Measurements from ENCODE around the gene ENPP5. TPM values are rescaled to one million over a fixed set of nuclear protein-coding genes. Genes with fewer than 3 reads are reported as not detected.

The ENPP5 gene
- total and polyA plus RNA-seq, 2 donors (not counting 1 experiment from before 2014, with no cell fraction given) = 0.13 to 1.0 TPM

DNA sequence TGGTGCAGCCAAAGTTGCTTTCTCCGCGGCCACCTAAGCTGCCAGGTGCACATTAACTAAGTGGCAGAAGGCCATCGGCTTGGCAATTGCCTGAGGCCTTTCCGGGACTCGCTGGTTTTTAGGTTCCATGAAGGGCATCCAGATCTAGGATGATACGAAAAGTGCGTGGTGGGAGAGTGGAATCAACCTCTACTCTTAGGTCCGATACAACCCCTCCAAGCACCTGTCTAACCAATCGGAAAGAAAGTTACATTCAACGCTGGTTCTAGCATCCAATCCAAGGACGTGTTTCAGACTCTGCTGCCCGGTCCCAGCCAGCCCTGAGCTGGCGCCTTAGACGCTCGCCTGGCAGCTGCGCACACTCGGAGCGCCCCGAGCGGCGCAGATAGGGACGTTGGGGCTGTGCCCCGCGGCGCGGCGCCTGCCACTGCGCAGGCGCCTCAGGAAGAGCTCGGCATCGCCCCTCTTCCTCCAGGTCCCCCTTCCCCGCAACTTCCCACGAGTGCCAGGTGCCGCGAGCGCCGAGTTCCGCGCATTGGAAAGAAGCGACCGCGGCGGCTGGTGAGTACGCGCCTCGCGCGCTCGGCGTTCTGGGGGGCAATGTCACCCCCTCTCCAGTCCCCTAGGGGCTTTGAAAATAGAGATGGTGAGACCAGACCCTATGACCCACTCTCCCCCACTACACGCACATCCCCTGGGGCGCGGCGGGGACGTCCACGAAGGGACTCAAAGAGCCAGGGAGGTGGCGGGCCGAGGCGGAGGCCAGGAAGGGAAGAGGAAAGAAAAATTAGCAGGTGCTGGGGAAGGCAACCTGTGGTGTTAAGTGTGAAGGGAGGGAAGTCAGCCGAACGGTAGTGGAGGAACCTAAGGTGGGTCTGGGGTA, 40.9 kb downstream of the ENPP5 start, which contains the start of gene ENPP4:
ENPP4 (plus strand) TSS at position 361 of the 883 bp plus-strand sequence. CDS start 9,595 bp downstream, outside the sequence.
- Histone ChIP-seq H3K4me3 (ENCODE audit: control extremely low read depth in 1 of 5, extremely low read depth in 1 of 5, insufficient read depth in 1 of 5, low read depth in 2 of 5, low read length in 4 of 5) (peak within 1 kb of the TSS; percentile 73 to 96 (median 80)), H4K20me1 (ENCODE audit: control insufficient read depth, insufficient read depth, low read length, poor library complexity, severe bottlenecking) (no peaks in the 10 kb centered on the region), H2AFZ (ENCODE audit: insufficient read depth, low read depth, low read length, poor library complexity, severe bottlenecking) (peak within 1 kb of the TSS; percentile 99)

More for the DNA sequence above, 40.9 kb downstream of the ENPP5 start, which contains the start of gene ENPP4:
- DNase-seq = peak; percentile 98
- WGBS (ENCODE audit: insufficient coverage) = 0% methylated on average over 31 of the region's 61 CpGs
- ChIA-PET CTCF (interaction anchor here (0.7 to 3.3 kb wide), 8 partner anchors 9 to 282 kb away, joined by 3 to 20 read pairs (median 6); no protein-coding TSS in a partner anchor), POLR2A (interaction anchor here (0.6 kb wide), 2 partner anchors 199 to 247 kb away, joined by 4 read pairs; no protein-coding TSS in a partner anchor)
- TF ChIP-seq EZH2 (IDR thresholded peaks at IDR 0.05; ENCODE audit: borderline replicate concordance, insufficient read depth, low read depth, low read length, poor library complexity, severe bottlenecking) = no peak
- TF ChIP-seq, protein P1, sequence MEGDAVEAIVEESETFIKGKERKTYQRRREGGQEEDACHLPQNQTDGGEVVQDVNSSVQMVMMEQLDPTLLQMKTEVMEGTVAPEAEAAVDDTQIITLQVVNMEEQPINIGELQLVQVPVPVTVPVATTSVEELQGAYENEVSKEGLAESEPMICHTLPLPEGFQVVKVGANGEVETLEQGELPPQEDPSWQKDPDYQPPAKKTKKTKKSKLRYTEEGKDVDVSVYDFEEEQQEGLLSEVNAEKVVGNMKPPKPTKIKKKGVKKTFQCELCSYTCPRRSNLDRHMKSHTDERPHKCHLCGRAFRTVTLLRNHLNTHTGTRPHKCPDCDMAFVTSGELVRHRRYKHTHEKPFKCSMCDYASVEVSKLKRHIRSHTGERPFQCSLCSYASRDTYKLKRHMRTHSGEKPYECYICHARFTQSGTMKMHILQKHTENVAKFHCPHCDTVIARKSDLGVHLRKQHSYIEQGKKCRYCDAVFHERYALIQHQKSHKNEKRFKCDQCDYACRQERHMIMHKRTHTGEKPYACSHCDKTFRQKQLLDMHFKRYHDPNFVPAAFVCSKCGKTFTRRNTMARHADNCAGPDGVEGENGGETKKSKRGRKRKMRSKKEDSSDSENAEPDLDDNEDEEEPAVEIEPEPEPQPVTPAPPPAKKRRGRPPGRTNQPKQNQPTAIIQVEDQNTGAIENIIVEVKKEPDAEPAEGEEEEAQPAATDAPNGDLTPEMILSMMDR (IDR thresholded peaks at IDR 0.05) = no peak
- peak within 1 kb of the TSS; percentile 91 for H3K4me2 ChIP-seq (replicated peaks; ENCODE audit: low read depth, low read length, poor library complexity, severe bottlenecking)
- H3K4me1 Mint-ChIP-seq = peaks cover 45% of the 10 kb centered on the region
- H3K79me2 ChIP-seq (ENCODE audit: control insufficient read depth, insufficient read depth, low read length) = peaks cover 26% of the 10 kb centered on the region
- H3K27me3 ChIP-seq (replicated peaks in 1 of 4; ENCODE audit: control extremely low read depth in 1 of 4, control insufficient read depth in 3 of 4, insufficient read depth in 4 of 4, low read length in 3 of 4) = no peaks in the 10 kb centered on the region
- peak within 1 kb of the TSS; percentile 99 for H3K4me3 Mint-ChIP-seq
- peak within 1 kb of the TSS; percentile 72 to 78 for H3K27ac ChIP-seq (ENCODE audit: low read length in 2 of 2)
- H3K9me3 ChIP-seq (ENCODE audit: control extremely low read depth in 1 of 3, control insufficient read depth in 2 of 3, insufficient read depth in 1 of 3, low read length in 2 of 3) = no peaks in the 10 kb centered on the region
- H3K9me3 Mint-ChIP-seq (ENCODE audit: insufficient read depth) = no peaks in the 10 kb centered on the region
- H3K36me3 ChIP-seq (replicated peaks in 1 of 2; ENCODE audit: control extremely low read depth in 1 of 2, control insufficient read depth in 1 of 2, extremely low read depth in 1 of 2, insufficient read depth in 2 of 2, low read length in 1 of 2) = no peaks in the 10 kb centered on the region
- H3K9ac ChIP-seq (ENCODE audit: low read length) = peak within 1 kb of the TSS; percentile 79
- ATAC-seq (ENCODE audit: low read depth) = peak; percentile 99
- H3K4me1 ChIP-seq (ENCODE audit: control insufficient read depth in 2 of 2, insufficient read depth in 2 of 2, low read length in 2 of 2) = peaks cover 23 to 26% of the 10 kb centered on the region in 2 donors
- no peaks in the 10 kb centered on the region for H3K27me3 Mint-ChIP-seq
- intact Hi-C loops (cut with micrococcal nuclease) = loop anchor here (1.0 to 10.0 kb wide), 8 partner anchors 39 to 753 kb away; partner anchors contain the start of genes CYP39A1, SLC25A27 and SUPT3H
- peak within 1 kb of the TSS; percentile 97 for H3K27ac Mint-ChIP-seq

Measured in B cell (primary cell).